Body of pancreas (tissue), 4 donors: Measurements from ENCODE around the gene PISD.

ENCODE experiments used
- POLR2A ChIP-seq, 3 donors: fragments of 450-650 bp; IDR thresholded peaks; one replicate each; pipeline ENCODE4 v1.6.1; 2016; ENCODE audit warnings: antibody characterized with exemption in 3 of 3, mild to moderate bottlenecking in 2 of 3
- TF ChIP-seq, protein P1 (sequence below), 7 experiments: fragments of 450-650 bp in 4 of 7; fragments of 200-600 bp in 3 of 7; sonication (generic) in 3 of 7; IDR thresholded peaks; one replicate each; pipeline ENCODE4 v1.5.1; 2016 to 2019; ENCODE audit warnings: antibody characterized with exemption in 7 of 7

DNA sequence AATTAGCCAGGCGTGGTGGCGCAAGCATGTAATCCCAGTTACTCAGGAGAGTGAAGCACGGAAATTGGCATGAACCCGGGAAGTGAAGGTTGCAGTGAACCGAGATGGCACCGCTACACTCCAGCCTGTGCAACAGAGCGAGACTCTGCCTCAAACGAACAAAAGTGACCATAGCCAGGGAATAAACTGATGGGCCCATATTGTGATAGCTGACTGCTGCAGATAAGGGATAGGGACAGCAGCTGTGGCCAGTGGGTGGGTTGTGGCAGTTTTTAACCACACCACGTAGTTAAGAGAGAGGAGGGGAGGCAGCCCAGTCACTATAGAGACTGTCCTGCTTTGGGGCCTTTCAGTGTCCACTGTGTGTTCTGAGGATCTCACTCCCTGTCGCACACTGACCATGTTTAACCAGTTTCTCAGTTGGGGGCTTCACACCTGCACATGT lies 58.9 kb downstream of the PISD start:
- no peak for TF ChIP-seq POLR2A (IDR thresholded peaks at IDR 0.05)
- TF ChIP-seq, protein P1, sequence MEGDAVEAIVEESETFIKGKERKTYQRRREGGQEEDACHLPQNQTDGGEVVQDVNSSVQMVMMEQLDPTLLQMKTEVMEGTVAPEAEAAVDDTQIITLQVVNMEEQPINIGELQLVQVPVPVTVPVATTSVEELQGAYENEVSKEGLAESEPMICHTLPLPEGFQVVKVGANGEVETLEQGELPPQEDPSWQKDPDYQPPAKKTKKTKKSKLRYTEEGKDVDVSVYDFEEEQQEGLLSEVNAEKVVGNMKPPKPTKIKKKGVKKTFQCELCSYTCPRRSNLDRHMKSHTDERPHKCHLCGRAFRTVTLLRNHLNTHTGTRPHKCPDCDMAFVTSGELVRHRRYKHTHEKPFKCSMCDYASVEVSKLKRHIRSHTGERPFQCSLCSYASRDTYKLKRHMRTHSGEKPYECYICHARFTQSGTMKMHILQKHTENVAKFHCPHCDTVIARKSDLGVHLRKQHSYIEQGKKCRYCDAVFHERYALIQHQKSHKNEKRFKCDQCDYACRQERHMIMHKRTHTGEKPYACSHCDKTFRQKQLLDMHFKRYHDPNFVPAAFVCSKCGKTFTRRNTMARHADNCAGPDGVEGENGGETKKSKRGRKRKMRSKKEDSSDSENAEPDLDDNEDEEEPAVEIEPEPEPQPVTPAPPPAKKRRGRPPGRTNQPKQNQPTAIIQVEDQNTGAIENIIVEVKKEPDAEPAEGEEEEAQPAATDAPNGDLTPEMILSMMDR (IDR thresholded peaks at IDR 0.05), result no peak
